IPS-15b (cell line): ENCODE results near the gene SYNGR2.
A peak's percentile ranks its signal among the peaks of the same experiment; 100 is the strongest.

Source experiments
- H3K27me3 ChIP-seq: one replicate; pipeline ENCODE4 v1.6.1; 2013; ENCODE audit warnings: low read length; ENCODE audit not compliant: control insufficient read depth, insufficient read depth
- H3K36me3 ChIP-seq: one replicate; pipeline ENCODE4 v1.6.1; 2013; ENCODE audit warnings: low read length; ENCODE audit not compliant: control insufficient read depth, insufficient read depth
- H3K4me1 ChIP-seq: one replicate; pipeline ENCODE4 v1.6.1; 2013; ENCODE audit warnings: mild to moderate bottlenecking, low read length; ENCODE audit not compliant: control insufficient read depth, insufficient read depth
- H3K4me3 ChIP-seq: one replicate; pipeline ENCODE4 v1.5.1; 2013; ENCODE audit warnings: low read depth, low read length
- H3K9ac ChIP-seq: one replicate; pipeline ENCODE4 v1.6.1; 2013; ENCODE audit warnings: low read depth, mild to moderate bottlenecking, low read length
- H3K9me3 ChIP-seq: one replicate; pipeline ENCODE4 v1.6.1; 2013; ENCODE audit warnings: mild to moderate bottlenecking, low read length; ENCODE audit not compliant: control insufficient read depth, insufficient read depth

SYNGR2 gene

DNA sequence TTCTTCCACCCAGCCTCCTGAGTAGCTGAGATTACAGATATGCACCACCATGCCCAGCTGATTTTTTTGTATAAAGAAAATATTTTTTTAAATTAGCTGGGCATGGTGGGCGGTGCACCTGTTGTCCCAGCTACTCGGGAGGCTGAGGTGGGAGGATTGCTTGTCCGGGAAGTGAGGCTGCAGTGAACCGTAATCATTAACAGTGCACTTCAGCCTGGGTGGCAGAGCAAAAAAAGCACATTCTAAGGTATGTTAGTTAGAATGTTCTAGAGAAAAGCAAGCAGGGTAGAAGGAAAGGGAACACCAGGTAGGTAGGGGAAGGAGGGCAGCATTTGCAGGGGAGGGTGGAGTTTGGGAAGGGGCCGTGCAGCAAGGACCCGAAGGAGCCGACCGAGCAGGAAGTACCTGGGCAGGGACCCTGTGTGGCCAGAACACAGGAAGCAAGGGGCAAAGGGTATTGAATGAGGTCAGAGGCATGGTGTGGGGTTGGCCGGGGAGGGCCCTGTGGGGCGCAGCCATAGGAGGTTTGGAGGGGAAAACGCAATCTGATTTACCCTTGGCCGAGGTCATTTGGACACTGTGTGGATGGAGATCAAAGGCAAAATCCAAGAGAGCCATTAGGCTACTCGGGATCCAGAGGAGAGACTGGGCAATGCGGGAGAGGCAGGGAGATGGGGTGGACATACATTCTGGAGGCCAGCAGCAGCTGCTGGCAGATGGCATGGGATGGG lies 19.9 kb upstream of the SYNGR2 start:
- H3K27me3 ChIP-seq, result no peaks in the 10 kb centered on the region
- H3K4me1 ChIP-seq, result no peaks in the 10 kb centered on the region
- H3K36me3 ChIP-seq, result peaks cover 2% of the 10 kb centered on the region
- H3K9me3 ChIP-seq, result no peaks in the 10 kb centered on the region
- no peak overlapping the region for H3K9ac ChIP-seq
- no peak overlapping the region for H3K4me3 ChIP-seq

DNA sequence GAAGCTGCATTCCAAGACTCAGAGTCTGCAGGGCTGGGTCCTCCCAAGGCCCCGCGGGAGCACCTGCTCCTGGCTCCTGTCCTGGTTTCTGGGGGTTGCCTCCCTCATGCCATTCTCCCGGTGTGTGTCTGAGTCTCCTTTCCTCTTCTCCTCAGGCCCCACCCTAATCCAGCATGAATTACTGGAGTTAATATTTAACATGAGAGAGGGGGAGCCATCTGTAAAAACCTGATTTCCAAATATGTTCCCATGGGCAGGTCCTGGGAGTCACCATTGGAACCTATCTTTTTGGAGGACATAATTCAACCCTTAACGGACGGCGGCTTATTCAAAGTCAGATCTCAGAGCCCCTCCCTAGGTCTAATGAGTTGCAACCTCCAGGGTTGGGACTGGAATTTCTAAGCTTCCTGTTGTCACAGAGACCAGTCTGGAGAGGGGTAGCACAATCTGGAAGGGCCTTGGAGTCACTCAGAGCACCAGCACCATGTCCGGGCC lies 16.8 kb upstream of the SYNGR2 start:
- Histone ChIP-seq H3K4me1 (no peaks in the 10 kb centered on the region), H3K27me3 (no peaks in the 10 kb centered on the region), H3K9ac (no peak overlapping the region), H3K4me3 (no peak overlapping the region), H3K9me3 (no peaks in the 10 kb centered on the region), H3K36me3 (peaks cover 2% of the 10 kb centered on the region)

DNA sequence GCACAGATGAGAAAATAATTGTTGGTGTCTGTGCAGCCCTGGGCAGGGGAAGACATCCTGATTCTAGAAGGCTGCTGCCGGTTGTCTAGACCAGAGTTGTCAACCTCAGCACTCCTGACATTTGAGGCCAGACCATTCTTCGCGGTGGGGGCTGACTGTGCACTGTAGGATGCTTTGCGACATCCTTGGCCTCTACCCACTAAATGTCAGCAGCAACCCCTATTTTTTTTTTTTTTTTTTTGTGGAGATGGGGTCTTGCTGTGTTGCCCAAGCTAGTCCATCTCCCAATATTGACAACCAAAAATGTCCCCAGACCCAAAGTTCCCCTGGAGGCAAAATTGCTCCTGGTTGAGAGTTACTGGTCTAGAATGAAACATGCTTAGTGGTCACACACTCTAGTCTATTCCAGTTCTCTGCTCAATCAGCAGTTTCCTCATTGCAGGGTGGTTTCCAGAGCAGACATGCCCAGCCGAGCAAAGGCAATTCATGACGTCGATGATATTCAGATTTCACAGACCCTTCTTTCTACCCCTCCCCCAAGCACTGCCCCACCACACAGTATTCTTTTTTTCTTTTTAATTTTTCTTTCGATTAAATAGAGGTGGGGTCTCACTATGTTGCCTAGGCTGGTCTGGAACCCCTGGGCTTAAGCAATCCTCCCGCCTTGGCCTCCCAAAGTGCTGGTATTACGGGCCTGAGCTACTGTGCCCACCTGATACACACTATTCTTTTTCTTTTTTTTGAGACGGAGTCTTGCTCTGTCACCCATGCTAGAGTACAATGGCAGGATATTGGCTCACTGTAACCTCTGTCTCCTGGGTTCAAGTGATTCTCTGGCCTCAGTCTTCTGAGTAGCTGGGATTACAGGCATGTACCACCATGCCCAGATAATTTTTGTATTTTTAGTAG lies 13.2 kb upstream of the SYNGR2 start:
- Histone ChIP-seq H3K4me1 (no peaks in the 10 kb centered on the region), H3K9ac (no peak overlapping the region), H3K27me3 (no peaks in the 10 kb centered on the region), H3K4me3 (no peak overlapping the region), H3K36me3 (no peaks in the 10 kb centered on the region), H3K9me3 (no peaks in the 10 kb centered on the region)

DNA sequence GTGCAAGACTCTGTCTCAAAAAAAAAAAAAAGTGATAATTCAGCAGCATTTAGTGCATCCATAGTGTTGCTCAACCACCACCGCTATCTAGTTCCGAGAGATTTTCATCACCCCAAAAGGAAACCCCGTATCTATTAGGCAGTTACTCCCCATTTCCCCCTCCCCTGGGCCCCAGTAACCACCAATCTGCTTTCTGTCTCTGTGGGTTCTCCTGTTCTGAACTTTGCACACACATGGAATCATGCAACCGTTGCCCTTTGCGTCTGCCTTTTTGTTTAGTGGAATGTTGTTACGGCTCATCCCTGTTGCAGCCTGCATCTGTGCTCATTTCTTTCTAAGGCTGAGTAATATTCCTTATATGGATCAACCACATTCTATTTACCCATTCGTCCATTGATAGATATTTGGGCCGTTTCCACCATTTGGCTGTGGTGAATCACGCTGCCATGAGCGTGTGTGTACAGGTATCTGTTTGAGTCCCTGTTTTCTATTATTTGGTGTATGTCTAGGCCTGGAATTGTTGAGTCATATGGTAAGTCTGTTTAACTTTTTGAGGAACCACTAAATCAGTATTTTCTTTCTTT lies 8.7 kb upstream of the SYNGR2 start:
- H3K9me3 ChIP-seq, result no peaks in the 10 kb centered on the region

DNA sequence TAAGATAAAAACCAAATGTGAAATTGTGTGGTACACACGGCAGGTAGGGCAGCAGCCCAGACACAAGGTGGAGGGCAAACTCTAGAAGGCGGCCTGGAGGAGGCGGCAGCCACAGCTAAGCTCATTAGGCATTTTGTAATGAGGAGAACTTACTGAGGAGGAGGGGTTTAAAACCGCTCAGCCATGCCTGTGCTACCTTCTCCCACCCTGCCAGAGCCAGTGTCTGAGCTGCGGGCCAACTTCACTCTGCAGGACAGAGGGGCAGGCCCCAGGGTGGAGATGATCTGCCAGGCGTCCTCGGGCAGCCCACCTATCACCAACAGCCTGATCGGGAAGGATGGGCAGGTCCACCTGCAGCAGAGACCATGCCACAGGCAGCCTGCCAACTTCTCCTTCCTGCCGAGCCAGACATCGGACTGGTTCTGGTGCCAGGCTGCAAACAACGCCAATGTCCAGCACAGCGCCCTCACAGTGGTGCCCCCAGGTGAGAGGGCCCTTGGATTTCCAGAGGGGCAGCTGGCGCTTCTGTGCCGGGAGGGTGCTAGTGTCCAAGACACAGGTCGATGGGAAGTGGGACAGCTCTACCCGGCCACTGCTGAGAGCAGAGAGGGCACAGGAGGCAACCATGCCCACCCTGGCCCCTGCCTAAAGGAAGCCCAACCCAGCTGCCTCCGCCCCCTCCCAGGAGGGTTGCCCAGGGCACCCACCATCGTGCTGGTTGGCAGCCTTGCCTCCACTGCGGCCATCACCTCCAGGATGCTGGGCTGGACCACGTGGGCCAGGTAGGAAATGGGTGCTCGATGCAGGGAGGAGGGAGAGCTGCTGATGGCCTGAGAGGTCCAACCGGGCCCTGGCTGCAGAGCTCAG lies 4.3 kb upstream of the SYNGR2 start:
- Histone ChIP-seq H3K9me3 (no peaks in the 10 kb centered on the region), H3K27me3 (no peaks in the 10 kb centered on the region), H3K4me1 (no peaks in the 10 kb centered on the region), H3K9ac (no peak overlapping the region), H3K4me3 (no peak overlapping the region), H3K36me3 (no peaks in the 10 kb centered on the region)

More for the DNA sequence above, 8.7 kb upstream of the SYNGR2 start:
- no peaks in the 10 kb centered on the region for H3K27me3 ChIP-seq
- no peaks in the 10 kb centered on the region for H3K4me1 ChIP-seq
- H3K4me3 ChIP-seq, result no peak overlapping the region
- no peaks in the 10 kb centered on the region for H3K36me3 ChIP-seq
- H3K9ac ChIP-seq, result no peak overlapping the region

DNA sequence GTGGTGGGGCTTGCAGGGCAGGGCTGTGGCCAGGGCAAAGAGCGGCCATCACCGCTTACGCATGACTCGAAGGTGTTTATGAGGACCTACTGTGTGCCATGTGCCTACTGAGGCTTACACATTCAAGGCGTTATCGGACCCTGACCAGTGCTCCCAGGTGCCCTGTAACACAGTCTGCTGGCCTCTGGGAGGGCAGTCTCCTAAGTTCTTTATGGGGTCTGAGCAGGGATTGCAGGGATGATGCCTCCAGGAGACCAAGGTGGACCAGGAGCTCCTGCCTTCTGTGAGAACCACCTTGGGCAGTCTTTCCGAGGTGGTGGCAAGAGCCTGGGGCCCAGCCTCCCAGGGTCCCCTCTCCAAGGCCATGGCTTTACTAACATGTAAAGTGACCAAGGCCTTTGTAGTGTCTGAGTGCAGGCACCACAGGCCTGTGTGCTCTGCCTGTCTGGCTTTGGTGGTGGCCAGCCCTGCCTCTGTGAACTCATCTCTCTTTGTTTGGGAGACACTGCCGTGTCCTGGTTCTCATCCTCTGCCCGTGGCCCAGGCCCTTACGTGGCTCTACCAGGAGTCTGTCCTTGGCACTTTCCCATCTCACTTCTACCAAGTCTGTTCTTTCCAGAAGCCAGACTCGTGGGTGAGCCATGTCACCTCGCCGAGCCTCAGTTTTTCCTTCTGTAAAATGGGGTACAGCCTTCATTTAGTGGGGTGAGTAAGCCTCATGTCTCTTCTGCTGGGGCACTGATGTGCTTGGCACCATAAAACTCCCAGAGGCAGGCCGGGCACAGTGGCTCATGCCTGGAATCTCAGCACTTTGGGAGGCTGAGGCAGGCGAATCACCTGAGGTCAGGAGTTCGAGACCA lies 3.4 kb upstream of the SYNGR2 start:
- Histone ChIP-seq H3K36me3 (no peaks in the 10 kb centered on the region), H3K27me3 (no peaks in the 10 kb centered on the region), H3K4me3 (no peak overlapping the region), H3K9ac (no peak overlapping the region), H3K9me3 (no peaks in the 10 kb centered on the region), H3K4me1 (peaks cover 5% of the 10 kb centered on the region)

DNA sequence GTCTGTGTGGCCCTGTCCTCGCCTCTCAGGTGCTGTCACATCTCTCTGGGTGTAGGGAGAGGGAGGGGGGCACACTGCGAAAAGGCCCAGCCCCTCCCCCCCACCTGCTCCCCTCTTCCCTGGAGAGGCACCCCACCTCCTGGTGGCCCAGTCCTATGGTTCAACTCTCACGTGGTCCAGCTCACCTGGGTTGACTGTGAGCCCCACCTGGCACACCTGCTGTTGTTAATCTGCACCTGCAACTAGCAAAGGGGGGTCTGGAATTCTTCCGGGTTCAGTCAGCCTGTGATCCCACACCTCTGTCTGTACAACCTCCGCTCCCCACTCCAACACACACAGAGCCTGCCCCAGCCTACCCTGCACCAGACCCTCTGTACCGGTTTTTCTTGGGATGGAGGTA lies 2.0 kb upstream of the SYNGR2 start:
- Histone ChIP-seq H3K36me3 (peaks cover 7% of the 10 kb centered on the region), H3K4me3 (no peak overlapping the region), H3K4me1 (peaks cover 6% of the 10 kb centered on the region), H3K9ac (no peak overlapping the region), H3K27me3 (no peaks in the 10 kb centered on the region), H3K9me3 (no peaks in the 10 kb centered on the region)

DNA sequence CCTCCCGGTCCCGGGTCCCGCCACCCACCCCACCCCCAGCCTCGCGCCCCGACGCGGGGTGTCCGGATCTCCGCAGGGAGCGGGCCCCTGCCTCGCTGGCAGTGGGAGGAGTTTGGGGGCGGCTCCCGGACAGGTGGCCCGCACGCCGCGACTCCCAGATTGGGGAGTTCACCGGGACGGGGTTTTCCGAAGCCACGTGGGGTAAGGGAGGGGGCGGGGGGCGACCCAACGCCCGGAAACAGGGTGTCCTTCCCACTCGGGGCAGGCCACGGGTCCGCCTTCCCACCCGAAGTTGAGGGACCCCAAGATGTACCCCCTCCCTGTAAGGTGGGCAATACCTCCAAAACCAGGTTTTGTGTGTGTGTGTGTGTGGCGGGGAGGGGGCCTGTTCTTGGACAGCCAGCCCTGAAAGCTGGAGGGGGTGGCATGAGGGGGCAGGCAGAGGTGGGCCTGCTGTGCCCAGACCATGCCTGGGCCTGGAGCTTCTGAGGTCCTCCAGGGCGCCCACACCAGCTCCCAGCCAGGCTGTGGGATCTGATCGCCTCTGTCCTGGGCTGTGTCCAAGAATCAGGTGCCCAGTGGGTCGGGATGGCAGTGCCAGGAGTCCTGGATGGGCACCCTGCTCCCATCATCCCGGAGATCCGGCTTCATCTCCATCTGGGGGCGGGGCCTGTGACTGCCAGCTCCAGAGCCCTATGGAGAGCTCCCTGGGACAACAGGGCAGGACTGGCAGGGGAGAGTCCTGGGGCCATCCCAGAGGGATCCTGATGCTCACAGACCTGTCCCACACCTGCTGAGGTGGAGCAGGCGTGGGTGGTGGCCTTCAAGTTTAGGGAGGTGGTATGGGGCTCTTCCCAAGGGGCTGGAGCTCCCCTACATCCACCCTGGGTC lies 767 bp downstream of the SYNGR2 start:
- Histone ChIP-seq H3K4me3 (peak overlapping the region; percentile 65), H3K4me1 (peaks cover 10% of the 10 kb centered on the region), H3K9me3 (no peaks in the 10 kb centered on the region), H3K27me3 (no peaks in the 10 kb centered on the region), H3K36me3 (peaks cover 29% of the 10 kb centered on the region), H3K9ac (no peak overlapping the region)

DNA sequence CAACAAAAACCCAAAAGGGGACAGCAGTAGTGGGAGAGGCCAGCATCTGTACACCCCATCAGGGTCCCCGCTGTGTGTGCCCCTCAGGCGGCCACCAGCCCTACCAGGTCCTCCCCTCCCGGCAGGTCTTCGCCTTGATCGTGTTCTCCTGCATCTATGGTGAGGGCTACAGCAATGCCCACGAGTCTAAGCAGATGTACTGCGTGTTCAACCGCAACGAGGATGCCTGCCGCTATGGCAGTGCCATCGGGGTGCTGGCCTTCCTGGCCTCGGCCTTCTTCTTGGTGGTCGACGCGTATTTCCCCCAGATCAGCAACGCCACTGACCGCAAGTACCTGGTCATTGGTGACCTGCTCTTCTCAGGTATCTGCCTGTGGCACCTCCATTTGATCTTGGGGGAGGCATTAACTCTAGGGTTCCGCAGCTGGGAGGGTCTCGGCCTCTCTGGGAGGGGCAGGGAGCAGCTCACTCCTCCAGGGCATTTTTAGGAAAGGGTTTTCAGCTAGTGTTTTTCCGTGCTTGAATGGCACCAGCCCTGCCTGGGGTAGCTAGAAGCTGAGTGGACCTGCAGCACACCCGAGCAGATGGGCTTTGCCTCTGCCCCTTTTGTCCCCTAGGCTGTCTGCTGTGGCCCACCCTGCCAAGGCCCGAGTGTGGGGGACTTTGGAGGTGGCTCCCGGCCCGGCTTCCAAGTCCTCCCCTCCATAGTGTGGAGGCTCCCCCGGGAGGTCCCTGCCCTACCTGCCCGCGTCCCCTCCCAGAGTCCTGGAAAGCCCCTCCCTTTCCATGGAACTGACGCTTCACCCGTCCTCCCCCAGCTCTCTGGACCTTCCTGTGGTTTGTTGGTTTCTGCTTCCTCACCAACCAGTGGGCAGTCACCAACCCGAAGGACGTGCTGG lies 2.6 kb downstream of the SYNGR2 start:
- Histone ChIP-seq H3K4me3 (no peak overlapping the region), H3K9ac (no peak overlapping the region), H3K9me3 (no peaks in the 10 kb centered on the region), H3K36me3 (peaks cover 40% of the 10 kb centered on the region), H3K27me3 (no peaks in the 10 kb centered on the region), H3K4me1 (peaks cover 10% of the 10 kb centered on the region)
